GM18517 (cell line): ENCODE data around the gene ASTL.
"Not testable (repeated sequence)": the region's sequence is repeated elsewhere in the genome, so short reads cannot be mapped to it uniquely, and the experiment has no call there.

Experiments
- ATAC-seq: cut with Tn5 transposase; IDR thresholded peaks from one replicate; pipeline ENCODE4 v1.9.1; 2021; ENCODE audit warnings: mild to moderate bottlenecking, moderate library complexity; ENCODE audit not compliant: unreplicated experiment

Gene ASTL

GRCh38 chr2:96099861-96100798 is 38.2 kb downstream of the ASTL start:
- no peak for ATAC-seq

DNA sequence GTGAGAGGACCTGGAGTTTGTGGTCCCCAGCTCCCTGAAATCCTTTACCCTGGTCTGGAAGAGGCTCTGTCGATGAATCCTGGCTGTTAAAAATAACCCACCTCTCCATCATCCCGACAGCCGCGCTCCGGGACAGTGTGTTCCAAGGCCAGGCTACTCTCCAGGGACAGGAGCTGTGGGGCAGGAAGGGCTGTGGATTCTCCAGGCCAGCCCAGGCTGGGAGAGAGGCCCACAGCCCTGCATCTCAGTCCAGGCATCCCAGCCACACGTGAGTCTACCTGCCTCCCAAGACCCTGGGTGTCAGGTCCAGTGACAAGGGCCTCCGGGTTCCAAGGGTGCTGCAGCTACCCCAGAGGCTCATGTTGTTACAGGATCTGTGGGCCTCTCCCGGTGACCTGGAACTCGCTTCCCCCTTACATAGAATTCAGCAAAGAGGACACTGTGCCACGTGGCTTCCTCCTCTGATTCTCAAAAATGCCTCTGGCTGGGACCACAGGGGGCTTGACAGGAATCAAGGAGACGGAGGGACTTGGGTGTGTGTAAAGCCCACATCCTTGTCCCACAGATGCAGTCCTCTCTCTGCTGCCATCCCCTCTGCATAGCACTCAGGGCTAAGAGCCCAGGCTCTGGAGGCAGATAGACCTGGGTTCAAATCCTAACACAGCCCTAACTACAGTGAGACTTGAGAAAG is 39.3 kb downstream of the ASTL start:
- ATAC-seq = no peak

DNA sequence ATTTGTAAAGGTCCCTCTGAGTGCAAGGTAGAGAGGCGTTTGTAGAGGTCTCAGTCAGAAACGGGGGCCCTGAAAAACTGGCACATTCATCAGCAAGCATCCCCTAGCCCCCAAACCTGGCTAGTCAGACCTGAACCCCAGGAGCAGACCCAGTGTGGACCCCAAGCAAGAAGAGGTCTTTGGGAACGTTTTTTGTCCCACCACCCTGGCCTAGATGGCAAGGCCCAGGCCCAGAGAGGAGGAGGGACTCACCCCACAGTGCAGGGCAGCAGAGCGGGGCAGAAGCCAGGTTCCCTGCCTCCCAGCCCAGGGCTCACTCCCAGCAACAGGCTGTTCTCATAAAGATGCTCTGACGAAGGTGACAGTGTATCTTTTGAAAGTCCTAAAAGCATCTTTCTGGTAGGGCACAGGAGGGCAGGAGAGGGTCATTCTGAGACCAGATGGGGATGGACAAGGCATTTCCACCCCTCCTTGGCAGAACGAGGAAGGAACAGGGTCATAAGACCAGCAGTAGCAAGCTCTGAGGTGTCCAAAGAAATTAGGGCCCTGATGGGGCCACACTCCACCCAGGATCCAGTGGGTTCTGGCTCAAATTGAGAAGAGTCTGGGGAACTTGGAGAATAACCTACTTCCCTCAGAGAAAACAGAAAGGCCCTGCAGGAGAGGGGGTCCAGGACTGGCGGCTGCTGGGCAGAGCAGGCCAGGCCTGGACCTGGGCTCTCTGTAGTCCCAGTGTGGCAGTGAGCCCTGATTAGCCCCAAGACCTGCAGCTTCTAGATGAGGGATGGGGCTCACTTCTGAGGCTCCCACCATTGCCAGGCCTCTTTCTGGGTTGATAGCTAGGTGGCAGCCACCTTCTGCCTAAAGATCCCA is 40.1 kb downstream of the ASTL start:
- ATAC-seq = no peak

DNA sequence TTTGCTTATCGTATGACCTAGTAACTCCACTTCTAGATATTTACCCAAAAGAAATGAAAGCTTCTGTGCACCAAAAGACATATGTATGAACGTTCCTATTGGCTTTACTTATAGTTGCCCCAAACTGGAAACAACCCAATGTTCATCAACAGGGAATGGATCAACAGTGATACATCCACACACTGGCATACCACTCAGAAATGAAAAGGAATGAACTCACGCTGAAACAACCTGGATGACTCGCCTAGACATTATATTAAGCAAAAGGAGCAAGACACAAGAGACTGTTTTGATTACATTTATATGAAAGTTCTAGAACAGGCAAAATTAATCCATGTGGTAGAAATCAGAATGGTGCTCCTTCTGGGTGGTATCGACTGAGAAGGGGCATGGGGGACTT is 40.9 kb downstream of the ASTL start:
- no peak for ATAC-seq

DNA sequence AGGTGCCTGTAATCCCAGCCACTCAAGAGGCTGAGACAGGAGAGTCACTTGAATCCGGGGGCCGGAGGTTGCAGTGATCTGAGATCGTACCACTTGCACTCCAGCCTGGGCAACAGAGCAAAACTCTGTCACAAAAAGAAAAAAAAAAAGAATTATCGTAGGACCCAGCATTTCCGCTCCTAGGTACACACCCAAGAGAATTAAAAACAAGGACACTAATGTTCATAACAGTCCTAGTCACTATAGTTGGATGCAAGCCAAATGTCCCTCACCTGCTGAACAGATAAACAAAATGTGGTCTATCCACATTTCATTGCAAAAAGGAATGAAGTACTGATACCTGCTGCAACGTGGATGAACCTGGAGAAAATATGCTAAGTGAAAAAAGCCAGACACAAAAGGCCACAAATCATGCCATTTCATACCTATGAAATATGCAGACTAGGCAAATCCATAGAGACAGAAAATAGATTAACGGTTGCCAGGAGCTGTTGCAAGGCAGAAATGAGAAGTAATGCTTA is 43.1 kb downstream of the ASTL start:
- no peak for ATAC-seq

DNA sequence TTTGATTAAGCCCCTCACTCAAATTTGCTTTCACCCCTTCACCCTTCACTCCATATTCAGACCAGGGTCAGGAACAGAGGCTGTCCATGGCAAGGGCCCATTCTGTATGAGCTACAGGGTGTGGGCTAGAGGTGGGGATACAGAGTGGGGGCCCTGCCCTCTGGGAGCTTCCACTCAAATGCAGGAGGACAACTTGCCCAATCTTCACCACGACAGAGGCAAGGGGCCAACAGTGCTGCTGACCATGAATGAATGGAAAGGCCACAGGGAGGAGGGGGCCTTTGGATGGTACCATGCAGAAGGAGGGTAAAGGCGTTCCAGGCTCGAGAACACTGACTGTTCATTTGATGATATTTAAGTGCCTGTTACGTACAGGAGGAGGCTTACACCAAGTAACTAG is 44.8 kb downstream of the ASTL start:
- ATAC-seq = no peak

GRCh38 chr2:96092951-96093350 is 45.4 kb downstream of the ASTL start:
- ATAC-seq = no peak

DNA sequence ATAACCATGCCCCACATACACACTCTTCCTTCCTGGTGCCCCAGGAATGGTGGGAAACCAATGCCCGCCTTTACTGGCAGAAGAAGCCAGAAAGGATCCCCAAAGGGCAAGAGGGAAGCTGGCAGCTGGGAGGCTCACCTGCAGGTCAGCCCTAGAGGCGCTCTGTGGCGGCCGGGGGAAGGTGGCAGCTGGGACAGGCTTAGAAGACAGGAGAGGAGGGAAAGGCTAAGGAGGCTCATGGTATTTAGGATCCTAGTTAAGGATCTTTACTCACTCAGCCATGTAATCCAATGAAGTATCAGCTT is 45.8 kb downstream of the ASTL start:
- no peak for ATAC-seq

GRCh38 chr2:96091711-96092572 is 46.4 kb downstream of the ASTL start:
- ATAC-seq = no peak

- ATAC-seq = no peak
Observed at GRCh38 chr2:96091141-96091710, 47.1 kb downstream of the ASTL start.

DNA sequence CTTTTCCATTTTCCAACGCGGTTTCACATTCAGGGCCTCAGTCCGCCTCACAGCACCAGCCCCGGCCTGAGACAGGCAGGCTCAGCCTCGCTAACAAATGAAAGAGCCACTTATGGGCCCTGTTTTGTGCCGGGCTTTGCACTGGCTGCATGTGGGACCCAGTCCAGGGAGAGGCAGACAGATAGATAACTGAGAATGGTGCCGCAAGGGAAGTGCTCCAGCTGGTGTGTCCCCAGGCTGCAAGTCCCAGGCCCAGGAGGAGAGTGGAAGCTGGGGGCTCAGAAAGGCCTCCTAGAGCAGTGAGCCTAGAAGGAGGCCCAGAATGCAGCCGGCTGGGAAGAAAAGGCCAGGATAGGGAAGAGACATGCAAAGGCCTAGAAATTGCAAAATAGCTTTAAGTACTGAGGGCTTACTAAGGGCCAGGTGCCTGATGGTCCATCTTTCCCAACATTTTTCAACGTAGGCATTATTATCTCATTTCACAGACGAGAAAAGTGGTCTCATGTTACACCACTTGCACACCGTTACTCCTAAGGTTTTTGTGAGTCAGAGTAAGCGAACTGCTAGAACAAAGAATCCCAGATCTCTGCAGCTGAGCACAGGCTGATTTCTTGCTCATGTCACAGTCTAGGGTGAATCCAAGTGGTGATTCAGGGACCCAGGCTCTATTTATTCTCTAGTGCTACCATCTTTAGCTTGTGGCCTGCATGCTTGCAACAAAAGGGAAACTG is 47.9 kb downstream of the ASTL start:
- no peak for ATAC-seq

DNA sequence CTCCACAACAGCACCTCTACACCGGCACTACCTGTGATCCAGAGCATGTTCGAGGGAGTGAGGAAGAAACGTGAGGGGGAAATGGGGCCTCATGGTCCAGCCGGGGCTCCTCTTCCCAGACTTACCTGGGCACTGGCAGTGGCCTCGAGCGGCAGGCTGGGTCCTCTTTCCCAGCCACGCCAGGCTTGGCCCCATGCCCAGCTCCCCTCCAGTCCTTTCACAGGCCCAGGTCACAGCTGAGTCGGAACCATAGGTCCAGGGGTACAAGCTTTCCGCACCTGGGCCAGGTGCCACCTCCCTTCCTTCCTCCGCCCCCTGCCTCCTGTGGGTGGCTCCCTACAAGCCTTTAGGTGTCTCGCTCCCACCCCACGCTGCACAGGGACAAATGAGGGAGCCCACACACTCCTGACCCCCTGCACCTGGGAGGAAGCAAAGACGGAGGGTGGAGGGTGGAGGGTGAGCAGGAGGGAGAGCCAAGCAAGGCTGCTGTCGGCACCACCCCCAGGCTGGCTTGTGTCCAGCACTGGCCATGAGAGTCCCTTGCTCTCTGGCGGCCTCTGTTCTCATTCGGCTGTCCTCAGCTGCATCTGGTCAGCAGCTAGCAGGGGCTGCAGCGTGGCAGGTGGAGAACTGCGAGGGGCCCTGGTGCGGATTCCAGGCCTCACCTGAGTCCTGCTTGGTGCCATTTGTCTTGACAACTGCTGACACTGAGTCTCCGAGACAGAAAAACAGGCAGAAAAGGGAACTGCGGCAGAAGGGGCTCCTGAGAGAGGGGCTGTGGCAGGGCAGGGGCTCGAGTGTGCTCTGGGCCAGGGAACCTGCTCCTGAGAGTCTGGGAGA is 48.7 kb downstream of the ASTL start:
- ATAC-seq = no peak

DNA sequence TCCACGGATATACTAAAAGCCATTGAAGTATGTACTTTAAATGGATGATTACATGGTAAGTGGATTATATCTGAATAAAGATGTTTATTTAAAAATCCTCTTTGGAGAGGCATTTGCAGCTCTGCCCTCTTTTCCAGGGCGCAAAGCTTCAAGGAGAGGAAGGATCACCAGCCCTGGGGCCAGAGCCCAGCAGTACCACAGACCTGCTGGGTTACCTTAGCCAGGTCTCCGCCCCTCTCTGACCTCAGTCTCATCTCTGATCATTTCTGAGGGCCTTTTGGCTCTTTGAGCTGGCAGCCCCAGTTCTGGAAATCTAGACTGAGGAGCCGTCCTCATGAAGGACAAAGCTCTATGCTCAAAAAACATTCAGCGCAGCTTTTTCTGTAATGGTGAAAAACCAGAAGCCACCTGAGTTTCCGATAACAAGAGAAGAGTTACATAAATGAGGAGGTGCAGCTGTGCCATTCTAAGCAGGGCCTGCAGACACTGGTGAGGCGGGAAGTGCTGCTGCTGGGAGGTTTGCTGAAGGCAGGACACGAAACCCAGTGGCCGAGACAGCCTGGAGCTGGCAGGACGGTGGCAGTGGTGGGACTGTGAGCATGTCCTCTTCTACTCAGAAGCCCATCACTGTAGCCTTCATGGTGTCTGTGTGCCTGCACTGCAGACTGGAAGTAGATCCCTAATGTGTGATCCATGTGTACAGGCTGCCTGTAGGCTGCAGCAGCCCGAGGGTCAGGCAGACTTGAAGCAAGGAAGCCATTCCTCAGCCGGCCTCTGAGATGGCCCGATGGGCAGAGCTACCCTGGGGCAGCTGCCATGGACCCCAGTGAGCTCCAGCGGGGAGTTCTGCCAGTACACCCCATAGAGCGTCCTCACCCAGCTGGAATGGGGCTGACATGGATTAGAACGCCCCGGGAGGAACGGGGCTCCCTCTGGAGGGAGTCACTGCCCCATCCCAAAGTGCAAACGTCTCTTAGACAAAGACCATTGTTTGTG is 49.7 kb downstream of the ASTL start:
- ATAC-seq = no peak

DNA sequence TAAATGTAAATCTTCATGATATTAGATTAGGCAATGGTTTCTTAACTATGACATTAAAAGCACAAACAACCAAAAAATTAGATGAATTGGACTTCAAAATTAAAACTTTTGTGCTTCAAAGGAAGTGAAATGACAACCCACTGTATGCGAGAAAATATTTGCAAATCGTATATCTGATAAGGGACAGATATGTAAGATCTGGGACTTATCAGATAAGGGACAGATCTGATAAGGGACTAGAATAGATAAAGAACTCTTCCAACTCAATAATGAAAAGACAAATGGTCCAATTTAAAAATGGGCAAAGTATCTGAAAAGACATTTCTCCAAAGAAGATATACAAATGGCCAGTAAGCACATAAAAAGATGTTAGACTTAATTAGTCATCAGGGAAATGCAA is 51.2 kb downstream of the ASTL start:
- ATAC-seq = no peak

DNA sequence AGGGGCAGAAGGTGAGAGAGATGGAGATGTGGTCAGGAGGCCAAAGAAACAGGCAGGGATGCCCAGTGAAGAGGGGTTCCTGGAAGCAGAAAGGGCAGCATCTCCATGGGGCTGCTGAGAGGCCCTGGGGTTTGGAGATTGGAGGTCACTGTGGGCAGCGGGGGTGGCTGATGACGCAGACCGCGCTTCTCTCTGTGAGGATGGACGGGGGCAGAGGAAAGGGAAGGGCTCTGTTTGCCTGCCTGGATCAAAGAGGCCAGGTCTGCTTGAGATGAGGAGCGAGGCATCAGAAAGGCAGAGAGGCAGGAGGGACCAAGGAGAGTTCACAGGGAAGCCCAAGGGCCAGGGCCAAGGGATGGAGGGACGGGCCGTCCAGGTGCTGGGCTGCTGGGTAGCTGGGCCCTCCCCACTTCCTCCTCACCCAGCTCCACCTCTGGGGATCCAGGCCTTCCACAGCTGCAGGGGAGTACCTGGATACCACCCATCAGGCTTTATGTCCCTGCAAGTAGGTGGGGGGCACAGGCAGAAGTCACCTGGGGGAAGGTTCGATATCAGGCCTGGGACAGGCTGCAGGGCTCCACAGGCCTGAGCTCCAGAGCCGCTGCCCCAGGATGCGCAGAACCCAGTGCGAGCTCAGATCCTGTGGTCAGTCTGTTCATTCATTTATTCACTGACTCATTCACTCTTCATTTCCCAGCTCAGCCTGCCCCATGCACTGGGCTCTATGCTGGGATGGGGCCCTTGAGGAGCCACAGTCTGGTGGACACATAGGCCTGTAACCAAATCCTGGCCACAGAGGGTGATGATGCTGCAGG is 52.6 kb downstream of the ASTL start:
- ATAC-seq = no peak

- ATAC-seq = not testable (repeated sequence)
Observed at GRCh38 chr2:96084858-96085518, 53.3 kb downstream of the ASTL start.
